SW 1271 (cell line): ENCODE measurements around the gene ANKRA2.

Source experiments
- DNase-seq, 2 experiments: peaks; one replicate each; lab custom pipeline; 2025; lab: John Stamatoyannopoulos, UW

Gene ANKRA2

DNA sequence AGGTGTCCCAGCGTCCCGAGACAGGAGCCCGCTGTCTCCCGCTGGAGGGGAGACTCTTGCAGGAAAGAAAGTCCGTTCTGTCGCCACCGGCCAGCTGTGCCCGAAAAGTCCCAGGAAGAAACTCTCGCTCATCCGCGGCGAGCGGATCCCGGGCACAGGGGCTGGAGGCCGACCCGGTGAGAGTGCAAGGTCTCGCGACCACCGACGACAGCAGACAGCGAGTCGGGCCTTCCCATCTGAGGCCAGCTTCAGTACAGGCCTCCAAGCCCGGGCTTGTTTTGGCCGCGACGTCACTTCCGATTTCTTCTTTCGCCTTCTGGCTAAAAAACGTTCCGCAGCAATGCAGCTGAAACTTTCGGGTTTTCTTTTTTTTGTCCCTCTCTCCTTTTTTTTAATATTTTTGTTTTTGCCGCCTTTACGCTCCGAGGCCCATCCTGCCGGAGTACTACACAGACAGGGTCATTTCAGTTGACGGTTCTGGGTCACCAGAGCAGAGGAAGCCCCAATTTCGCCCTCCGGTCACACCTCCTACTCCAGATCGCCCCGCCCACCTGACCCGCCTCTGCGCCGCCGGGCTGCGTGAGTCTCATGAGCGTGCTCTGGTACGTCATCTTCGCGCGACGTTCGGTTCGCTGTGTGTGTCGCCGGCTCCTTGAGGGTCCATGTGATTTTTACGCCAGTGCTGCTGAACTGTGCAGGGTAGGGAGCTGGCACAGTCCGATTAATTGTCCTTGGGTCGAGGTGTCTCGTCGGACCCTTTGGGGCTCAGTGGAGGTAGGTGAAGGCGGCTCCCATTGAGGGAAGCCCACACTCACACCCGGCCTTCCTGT is at the start of gene ANKRA2, which contains the start of gene UTP15:
Gene ANKRA2 (minus strand): TSS at position 501 of the 830 bp plus-strand sequence. CDS start 2,758 bp downstream, outside the sequence.
Gene UTP15 (plus strand): TSS at position 605 of the 830 bp plus-strand sequence. CDS start 1,602 bp downstream, outside the sequence.
- DNase-seq, result peak; percentile 97

DNA sequence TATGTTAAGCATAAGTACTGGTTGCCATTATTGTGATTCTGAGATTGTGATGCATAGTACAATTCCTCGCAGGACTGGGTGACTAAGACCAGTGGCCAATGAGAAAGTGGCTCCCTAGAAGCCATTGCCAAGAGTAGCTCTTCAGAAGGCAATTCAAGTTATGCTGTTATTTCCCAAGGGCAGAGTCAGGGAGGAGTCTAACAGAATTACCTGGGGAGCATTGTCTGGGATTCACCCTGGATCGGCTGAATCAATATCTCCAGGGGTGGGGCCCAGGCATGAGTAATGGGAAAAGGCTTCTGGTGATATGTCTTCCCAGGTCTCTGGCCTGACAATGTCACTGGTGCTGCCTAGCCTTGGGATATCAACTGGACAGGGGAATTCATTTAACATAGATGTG is 49.6 kb upstream of the ANKRA2 start:
- DNase-seq, result no peak

DNA sequence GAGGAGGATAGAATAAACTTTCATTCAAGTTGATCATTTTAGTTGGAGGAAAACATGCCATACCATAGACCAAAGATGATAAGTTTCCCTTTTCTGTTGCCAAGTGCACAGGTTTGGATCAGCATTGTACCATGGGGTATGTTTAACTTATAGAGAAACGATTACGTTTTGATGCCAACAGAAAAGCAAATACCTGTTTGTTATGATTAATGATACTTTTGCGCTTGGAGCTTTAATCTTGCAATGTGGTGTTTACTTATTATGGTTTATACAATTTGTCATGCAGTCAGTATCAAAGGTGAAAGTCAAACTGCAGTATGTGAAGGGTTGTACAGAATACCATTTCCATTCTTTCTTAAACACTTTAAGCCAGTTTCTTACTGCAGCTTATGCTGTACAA is 47.4 kb upstream of the ANKRA2 start:
- DNase-seq, result no peak

DNA sequence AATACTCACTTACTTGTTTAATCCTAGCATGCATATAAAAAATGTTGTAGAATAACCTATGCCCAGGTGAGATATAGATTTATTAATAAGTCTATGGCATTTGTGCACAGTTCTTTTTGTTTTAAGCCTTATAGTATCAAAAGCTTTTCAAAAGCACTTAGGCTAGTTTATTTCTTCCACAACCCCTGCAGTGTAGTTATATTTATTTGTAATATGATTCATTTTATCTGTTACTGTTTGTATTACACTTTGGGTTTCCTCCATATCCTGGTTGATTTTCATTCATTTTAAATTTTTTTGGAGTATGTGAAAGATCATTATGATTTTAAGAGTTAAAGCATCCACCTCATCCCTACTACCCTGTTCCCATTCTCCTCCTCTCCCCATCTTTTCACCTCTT is 41.8 kb upstream of the ANKRA2 start:
- DNase-seq, result no peak

- DNase-seq, result no peak
Observed at GRCh38 chr5:73606206-73606753, 40.8 kb upstream of the ANKRA2 start.

- DNase-seq, result no peak
Observed at GRCh38 chr5:73605223-73606087, 40.0 kb upstream of the ANKRA2 start.

- no peak for DNase-seq
Observed at GRCh38 chr5:73603998-73604397, 38.6 kb upstream of the ANKRA2 start.

GRCh38 chr5:73599380-73599779 is 33.9 kb upstream of the ANKRA2 start:
- DNase-seq, result no peak

- peak; percentile 31 to 70 for DNase-seq
Observed at GRCh38 chr5:73596705-73597328, 31.4 kb upstream of the ANKRA2 start.

DNA sequence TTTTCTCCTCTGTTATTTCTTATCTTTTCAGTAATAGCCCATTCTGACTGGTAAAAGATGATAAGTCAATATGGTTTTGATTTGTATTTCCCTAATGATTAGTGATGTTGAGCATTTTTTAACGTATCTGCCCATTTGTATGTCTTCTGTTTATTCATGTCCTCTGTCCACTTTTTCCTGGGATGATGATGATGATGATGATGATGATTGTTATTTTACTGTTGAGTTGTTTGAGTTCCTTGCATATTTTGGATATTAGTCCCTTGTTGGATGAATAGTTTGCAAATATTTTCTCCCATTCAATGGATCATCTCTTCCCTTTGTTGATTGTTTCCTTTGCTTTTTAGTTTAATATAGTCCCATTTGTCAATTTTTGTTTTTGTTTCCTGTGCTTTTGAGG is 27.1 kb upstream of the ANKRA2 start:
- DNase-seq, result no peak

DNA sequence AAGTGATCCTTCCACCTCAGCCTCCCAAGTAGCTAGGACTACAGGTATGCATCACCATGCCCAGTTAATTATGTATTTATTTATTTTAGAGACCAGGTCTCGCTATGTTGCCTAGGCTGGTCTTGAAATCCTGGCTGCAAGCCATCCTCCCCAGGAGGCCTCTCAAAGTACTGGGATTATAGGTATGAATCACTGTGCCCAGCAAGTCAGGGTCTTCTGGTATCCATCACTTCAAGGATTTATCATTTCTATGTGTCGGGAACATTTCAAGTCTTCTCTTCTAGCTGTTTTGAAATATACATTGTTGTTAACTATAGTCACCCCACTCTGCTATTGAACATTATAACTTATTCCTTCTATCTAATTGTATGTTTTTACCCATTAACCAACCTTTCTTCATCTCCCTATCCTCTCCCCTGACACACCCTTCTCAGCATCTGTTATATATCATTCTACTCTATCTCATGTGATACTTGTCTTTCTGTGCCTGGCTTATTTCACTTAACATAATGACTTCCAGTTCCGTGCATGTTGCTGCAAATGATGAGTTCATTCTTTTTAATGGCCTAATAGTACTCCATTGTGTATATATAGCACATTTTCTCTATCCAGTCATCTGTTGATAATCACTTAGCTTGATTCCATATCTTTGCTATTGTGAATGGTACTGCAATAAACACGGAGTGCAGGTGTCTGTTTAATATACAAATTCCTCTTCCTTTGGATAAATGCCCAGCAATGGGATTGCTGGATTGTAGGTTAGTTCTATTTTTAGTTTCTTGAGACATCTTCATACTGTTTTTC is 26.5 kb upstream of the ANKRA2 start:
- no peak for DNase-seq

GRCh38 chr5:73591102-73591695 is 25.8 kb upstream of the ANKRA2 start:
- peak; percentile 39 to 81 for DNase-seq

GRCh38 chr5:73587923-73588322 is 22.5 kb upstream of the ANKRA2 start:
- no peak for DNase-seq

DNA sequence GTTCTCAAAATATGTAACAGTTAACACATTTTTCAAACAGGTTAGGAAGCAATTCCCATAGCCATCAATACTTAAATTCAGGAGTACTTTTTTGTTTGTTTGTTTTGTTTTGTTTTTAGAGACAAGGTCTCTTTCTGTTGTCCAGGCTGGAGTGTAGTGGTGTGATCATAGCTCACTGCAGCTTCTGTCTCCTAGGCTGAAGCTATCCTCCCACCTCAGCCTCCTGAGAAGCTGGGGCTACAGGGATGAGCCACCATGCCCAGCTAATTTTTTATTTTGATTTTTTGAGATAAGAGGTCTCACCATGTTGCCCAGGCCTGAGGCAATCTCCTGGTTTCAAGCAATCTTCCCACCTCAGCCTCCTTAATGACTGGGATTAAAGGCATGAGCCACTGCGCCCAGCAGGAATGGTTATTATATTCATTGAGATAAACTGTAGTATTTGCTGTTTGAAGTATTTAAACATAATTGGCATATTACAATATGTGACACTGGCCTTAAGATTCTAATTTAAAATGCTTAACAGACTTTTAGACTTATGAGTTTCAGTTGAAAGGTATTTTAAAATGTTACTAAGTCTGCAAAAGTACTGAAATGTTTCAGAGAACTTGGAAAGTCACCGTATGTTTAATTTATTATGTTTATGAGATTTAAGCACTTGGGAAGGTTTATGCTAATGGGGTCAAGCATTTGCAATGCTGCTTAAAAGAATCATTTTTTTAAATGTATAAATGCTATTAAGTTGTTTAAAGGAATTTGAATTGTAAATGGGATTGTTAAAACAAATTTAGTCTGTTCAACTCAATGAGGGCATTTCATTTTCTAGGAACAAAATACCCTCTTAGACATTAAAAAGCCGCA is 17.1 kb upstream of the ANKRA2 start:
- DNase-seq, result no peak

- DNase-seq, result no peak
Observed at GRCh38 chr5:73565969-73566547, 619 bp upstream of the ANKRA2 start.

- peak in 1 of 2 experiments; percentile 46 for DNase-seq
Observed at GRCh38 chr5:73564675-73565074, 764 bp downstream of the ANKRA2 start.

DNA sequence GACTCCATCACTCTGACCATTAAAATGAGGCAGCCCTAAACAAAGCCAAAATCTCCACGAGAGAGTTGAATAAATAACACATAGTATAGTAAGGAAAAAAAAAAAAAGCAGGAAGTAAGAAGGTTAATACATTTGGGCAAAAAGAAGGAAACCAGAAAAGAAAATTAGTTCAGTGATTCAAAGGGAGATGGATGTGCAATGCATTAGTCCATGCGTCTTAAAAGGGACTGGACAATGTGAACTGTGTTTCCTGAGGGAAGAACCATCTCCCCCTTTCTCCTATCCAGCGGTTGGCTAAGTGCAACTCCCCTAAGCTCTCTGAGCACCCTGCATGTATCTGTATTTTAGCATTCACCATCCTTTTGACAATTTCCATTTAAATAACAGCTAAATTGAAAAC is 1.4 kb downstream of the ANKRA2 start:
- DNase-seq, result no peak

GRCh38 chr5:73558950-73559349 is 6.5 kb downstream of the ANKRA2 start:
- DNase-seq, result peak in 1 of 2 experiments; percentile 47

DNA sequence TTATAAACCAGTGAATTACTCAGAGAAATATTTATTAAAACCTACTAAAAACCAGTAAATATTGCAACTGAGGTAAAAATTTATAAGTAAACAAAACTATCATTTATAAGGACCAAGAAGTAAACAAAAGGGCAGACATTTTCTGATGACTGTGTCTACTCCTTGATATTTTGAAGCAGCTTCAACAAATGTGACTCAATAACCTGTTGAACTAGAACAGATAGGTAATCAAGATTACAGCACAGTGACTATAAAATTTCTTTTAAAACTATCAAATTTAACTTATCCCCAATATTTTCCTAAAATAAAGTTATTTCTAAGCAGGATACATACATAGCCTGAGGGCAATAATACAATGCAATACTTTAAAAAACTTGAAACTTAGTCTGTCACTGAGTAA is 12.8 kb downstream of the ANKRA2 start:
- no peak for DNase-seq
